ENCODE results near the gene LRP1B.

DNA sequence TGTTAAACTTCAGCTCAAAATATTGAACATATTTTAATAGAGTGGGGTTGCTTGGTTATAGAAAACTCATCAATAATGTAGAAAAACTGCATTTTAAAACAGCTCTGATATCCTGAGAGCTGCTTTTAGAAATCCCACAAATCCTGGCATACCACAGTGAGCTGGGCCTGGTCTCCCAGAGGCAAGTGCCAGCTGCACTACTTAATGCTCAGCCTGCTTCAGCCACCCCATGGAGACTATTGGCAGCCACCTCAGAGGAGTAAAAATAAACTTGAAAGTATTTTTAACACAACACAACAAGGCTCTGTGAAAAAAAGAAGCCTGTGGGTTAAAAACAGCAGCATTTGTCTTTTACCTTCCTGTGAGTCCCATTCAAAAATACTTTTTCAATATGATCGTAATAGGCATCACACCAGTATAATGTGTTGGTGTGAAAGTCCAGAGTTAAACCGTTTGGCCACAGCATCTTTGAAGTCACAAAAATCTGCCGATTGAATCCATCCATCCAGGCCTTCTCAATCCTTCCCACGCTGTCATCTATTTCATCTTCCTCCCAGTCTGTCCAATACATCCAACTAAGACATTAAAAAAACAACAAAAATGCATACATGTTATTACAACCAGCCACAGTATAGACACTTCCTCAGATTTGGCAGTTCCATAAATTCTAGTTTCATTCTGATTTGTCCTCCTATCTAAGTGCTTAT is 1115.3 kb downstream of the LRP1B start:
- TF ChIP-seq, protein P1, sequence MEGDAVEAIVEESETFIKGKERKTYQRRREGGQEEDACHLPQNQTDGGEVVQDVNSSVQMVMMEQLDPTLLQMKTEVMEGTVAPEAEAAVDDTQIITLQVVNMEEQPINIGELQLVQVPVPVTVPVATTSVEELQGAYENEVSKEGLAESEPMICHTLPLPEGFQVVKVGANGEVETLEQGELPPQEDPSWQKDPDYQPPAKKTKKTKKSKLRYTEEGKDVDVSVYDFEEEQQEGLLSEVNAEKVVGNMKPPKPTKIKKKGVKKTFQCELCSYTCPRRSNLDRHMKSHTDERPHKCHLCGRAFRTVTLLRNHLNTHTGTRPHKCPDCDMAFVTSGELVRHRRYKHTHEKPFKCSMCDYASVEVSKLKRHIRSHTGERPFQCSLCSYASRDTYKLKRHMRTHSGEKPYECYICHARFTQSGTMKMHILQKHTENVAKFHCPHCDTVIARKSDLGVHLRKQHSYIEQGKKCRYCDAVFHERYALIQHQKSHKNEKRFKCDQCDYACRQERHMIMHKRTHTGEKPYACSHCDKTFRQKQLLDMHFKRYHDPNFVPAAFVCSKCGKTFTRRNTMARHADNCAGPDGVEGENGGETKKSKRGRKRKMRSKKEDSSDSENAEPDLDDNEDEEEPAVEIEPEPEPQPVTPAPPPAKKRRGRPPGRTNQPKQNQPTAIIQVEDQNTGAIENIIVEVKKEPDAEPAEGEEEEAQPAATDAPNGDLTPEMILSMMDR (IDR thresholded peaks at IDR 0.05): no peak
- TF ChIP-seq, protein P2, sequence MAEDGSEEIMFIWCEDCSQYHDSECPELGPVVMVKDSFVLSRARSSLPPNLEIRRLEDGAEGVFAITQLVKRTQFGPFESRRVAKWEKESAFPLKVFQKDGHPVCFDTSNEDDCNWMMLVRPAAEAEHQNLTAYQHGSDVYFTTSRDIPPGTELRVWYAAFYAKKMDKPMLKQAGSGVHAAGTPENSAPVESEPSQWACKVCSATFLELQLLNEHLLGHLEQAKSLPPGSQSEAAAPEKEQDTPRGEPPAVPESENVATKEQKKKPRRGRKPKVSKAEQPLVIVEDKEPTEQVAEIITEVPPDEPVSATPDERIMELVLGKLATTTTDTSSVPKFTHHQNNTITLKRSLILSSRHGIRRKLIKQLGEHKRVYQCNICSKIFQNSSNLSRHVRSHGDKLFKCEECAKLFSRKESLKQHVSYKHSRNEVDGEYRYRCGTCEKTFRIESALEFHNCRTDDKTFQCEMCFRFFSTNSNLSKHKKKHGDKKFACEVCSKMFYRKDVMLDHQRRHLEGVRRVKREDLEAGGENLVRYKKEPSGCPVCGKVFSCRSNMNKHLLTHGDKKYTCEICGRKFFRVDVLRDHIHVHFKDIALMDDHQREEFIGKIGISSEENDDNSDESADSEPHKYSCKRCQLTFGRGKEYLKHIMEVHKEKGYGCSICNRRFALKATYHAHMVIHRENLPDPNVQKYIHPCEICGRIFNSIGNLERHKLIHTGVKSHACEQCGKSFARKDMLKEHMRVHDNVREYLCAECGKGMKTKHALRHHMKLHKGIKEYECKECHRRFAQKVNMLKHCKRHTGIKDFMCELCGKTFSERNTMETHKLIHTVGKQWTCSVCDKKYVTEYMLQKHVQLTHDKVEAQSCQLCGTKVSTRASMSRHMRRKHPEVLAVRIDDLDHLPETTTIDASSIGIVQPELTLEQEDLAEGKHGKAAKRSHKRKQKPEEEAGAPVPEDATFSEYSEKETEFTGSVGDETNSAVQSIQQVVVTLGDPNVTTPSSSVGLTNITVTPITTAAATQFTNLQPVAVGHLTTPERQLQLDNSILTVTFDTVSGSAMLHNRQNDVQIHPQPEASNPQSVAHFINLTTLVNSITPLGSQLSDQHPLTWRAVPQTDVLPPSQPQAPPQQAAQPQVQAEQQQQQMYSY (CRISPR knock-in tag; IDR thresholded peaks at IDR 0.05): no peak
- TF ChIP-seq, protein P3, sequence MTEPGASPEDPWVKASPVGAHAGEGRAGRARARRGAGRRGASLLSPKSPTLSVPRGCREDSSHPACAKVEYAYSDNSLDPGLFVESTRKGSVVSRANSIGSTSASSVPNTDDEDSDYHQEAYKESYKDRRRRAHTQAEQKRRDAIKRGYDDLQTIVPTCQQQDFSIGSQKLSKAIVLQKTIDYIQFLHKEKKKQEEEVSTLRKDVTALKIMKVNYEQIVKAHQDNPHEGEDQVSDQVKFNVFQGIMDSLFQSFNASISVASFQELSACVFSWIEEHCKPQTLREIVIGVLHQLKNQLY (CRISPR knock-in tag; IDR thresholded peaks at IDR 0.05): no peak
- TF ChIP-seq, protein P4, sequence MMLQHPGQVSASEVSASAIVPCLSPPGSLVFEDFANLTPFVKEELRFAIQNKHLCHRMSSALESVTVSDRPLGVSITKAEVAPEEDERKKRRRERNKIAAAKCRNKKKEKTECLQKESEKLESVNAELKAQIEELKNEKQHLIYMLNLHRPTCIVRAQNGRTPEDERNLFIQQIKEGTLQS (CRISPR knock-in tag; conservative IDR thresholded peaks at IDR 0.05): no peak
- no peak for TF ChIP-seq ZNF263 (CRISPR knock-in tag; IDR thresholded peaks at IDR 0.05; ENCODE audit: low read depth)

Data from WTC11 (cell line).